AG09309 (cell line): ENCODE measurements around the gene CDK10.
"Not testable (repeated sequence)": the region's sequence is repeated elsewhere in the genome, so short reads cannot be mapped to it uniquely, and the experiment has no call there.

Source experiments
- DNase-seq: peaks from one replicate; pipeline ENCODE4 v3.0.0-alpha.2; 2010; ENCODE audit warnings: low read depth
- H3K4me3 ChIP-seq: 2 replicates; pipeline ENCODE4 v1.5.1; 2011; ENCODE audit warnings: mild to moderate bottlenecking, low read depth, low read length, moderate library complexity; ENCODE audit not compliant: control insufficient read depth
- CTCF ChIP-seq: IDR thresholded peaks from 2 replicates; pipeline ENCODE4 v1.5.1; 2011; ENCODE audit warnings: mild to moderate bottlenecking, low read depth, low read length, inconsistent platforms; ENCODE audit not compliant: insufficient read depth, control insufficient read depth; ENCODE audit errors: missing control alignments

CDK10 gene

GRCh38 chr16:89696670-89697128, 10.2 kb downstream of the CDK10 start:
- TF ChIP-seq CTCF, result no peak
- H3K4me3 ChIP-seq, result no peak overlapping the region
- DNase-seq, result no peak

DNA sequence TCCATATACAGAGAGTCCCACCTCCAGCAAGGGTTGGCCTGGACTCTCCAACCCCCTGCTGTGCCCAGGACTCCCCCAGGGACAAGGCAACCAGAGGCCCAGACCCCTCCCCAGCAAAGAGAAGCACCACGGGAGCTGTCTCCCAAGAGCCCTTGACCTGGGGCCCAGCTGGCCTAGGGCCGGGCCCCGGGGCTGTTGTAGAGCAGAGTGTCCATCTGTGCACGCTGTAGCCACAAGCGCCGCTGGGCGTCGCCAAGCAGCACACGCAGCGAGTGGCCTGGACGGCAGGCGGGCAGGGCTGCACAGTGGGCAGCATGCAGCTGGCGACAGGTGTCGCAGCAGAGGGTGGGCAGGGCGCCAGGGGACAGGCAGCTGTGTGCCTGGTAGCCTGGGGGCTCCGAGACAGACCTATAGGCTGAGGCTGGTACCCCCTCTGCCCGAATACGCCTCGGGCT, 10.7 kb downstream of the CDK10 start:
- TF ChIP-seq CTCF, result no peak
- H3K4me3 ChIP-seq, result no peak overlapping the region
- no peak for DNase-seq

GRCh38 chr16:89697616-89698331, 11.3 kb downstream of the CDK10 start:
- H3K4me3 ChIP-seq, result no peak overlapping the region
- no peak for TF ChIP-seq CTCF
- no peak for DNase-seq

- DNase-seq, H3K4me3 ChIP-seq: not testable (repeated sequence)
Observed at GRCh38 chr16:89698717-89699116, 12.2 kb downstream of the CDK10 start.

DNA sequence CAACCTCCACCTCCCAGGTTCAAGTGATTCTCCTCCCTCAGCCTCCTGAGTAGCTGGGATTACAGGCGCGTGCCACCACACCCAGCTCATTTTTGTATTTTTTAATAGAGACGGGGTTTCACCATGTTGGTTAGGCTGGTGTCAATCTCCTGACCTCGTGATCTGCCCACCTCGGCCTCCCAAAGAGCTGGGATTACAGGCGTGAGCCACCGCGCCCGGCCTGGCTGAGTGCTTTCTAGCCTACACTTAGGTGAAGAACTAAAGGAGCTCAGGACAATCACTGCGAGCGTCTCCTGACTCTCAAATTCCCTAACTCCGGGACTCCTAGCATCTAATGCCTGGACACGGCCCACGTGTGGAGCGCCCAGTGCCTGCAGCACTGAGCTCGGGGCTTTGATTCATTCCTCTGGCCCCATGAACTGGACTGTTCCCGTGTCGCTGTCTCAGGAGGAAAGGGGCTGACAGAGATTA, 13.2 kb downstream of the CDK10 start:
- not testable (repeated sequence) for DNase-seq, H3K4me3 ChIP-seq

DNA sequence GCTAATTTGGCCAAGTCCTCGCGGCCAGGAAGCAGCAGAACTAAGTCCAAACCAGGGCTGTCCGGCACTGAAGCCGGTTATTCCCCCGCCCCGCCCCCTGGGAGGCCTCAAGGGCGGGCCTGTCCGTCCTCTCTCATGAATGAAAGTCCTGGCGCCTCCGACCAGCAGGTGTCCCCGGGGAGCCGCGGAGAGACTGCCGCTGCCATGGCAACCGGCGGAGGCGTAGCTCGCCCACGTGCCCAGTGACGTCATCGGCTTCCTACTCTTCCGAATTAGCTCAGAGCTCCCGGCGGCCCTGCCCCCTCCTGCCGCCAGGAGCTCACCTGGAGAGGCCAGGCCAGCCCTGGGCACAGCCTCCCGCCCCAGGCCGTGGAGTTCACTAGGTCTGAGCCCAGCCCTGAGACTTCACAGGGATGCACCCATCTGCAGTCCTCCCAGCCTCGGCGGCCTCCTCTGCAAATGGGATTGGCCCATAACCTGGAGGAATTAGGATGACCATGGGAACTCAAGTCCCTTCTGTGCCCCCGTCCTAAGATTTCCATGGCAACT, 13.7 kb downstream of the CDK10 start:
- H3K4me3 ChIP-seq, result peak overlapping the region; percentile 77
- TF ChIP-seq CTCF, result peak; percentile 76
- DNase-seq, result peak; percentile 88

- DNase-seq, result no peak
- peak overlapping the region; percentile 77 for H3K4me3 ChIP-seq
- TF ChIP-seq CTCF, result peak; percentile 23
Observed at GRCh38 chr16:89700649-89701424, 14.3 kb downstream of the CDK10 start.
